ENCODE results near the gene GALNTL6.

GRCh38 chr4:173076903-173077634, 1263.9 kb downstream of the GALNTL6 start:
- TF ChIP-seq, protein P1, sequence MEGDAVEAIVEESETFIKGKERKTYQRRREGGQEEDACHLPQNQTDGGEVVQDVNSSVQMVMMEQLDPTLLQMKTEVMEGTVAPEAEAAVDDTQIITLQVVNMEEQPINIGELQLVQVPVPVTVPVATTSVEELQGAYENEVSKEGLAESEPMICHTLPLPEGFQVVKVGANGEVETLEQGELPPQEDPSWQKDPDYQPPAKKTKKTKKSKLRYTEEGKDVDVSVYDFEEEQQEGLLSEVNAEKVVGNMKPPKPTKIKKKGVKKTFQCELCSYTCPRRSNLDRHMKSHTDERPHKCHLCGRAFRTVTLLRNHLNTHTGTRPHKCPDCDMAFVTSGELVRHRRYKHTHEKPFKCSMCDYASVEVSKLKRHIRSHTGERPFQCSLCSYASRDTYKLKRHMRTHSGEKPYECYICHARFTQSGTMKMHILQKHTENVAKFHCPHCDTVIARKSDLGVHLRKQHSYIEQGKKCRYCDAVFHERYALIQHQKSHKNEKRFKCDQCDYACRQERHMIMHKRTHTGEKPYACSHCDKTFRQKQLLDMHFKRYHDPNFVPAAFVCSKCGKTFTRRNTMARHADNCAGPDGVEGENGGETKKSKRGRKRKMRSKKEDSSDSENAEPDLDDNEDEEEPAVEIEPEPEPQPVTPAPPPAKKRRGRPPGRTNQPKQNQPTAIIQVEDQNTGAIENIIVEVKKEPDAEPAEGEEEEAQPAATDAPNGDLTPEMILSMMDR (IDR thresholded peaks at IDR 0.05; ENCODE audit: extremely low read depth in 1 of 2, insufficient read depth in 1 of 2, low read depth in 1 of 2, low read length in 2 of 2): no peak
- TF ChIP-seq MYC (IDR thresholded peaks at IDR 0.05; ENCODE audit: low read depth, low read length) (no peak), EZH2 (IDR thresholded peaks at IDR 0.05; ENCODE audit: borderline replicate concordance, low read depth, low read length, severe bottlenecking) (no peak), POLR2A (IDR thresholded peaks at IDR 0.05; ENCODE audit: low read depth, low read length) (no peak), MAX (IDR thresholded peaks at IDR 0.05; ENCODE audit: insufficient read depth, insufficient read length) (no peak), FOS (IDR thresholded peaks at IDR 0.05; ENCODE audit: borderline replicate concordance, insufficient read depth, low read length) (no peak), POLR2AphosphoS5 (IDR thresholded peaks at IDR 0.05; ENCODE audit: insufficient read depth, low read depth, low read length) (no peak), JUN (IDR thresholded peaks at IDR 0.05; ENCODE audit: borderline replicate concordance, insufficient read depth, insufficient read length, low read depth) (no peak), GATA2 (IDR thresholded peaks at IDR 0.05; ENCODE audit: insufficient read depth, insufficient read length, low read depth, low read length) (no peak)

All from endothelial cell of umbilical vein (primary cell).